T-helper 2 cell treated with Interferon-gamma antibody and Interleukin-4, amounts not matched to agents 100 ng/mL and 5 ng/mL, for 36 hours (primary cell): ENCODE measurements around the gene HBG2. TPM values are rescaled to one million over a fixed set of nuclear protein-coding genes. Genes with fewer than 3 reads are reported as not detected.
"Not testable (repeated sequence)": the region's sequence is repeated elsewhere in the genome, so short reads cannot be mapped to it uniquely, and the experiment has no call there.

Experiments used
- intact Hi-C: fragments of 100-400 bp; cut with micrococcal nuclease; formaldehyde crosslinking; loops from one replicate; pipeline ENCODE4 v1.15.1; 2023
- total RNA-seq: library from RNA; stranded (reverse); gene quantifications from 2 replicates; pipeline ENCODE4 v1.2.3, GENCODE V29; 2022

HBG2 gene
- total RNA-seq, 1 donor from 2014 or later = not detected

GRCh38 chr11:5282628-5283027, 28.0 kb upstream of the HBG2 start:
- intact Hi-C loops = no loop called here

GRCh38 chr11:5281596-5281995, 27.0 kb upstream of the HBG2 start:
- intact Hi-C loops = no loop called here

GRCh38 chr11:5280582-5281102, 26.1 kb upstream of the HBG2 start:
- intact Hi-C loops = no loop called here

- intact Hi-C loops = no loop called here
Measured at GRCh38 chr11:5279471-5280090, 25.0 kb upstream of the HBG2 start.

GRCh38 chr11:5277807-5278382, 23.3 kb upstream of the HBG2 start:
- intact Hi-C loops = no loop called here

- intact Hi-C loops = no loop called here
Measured at GRCh38 chr11:5276697-5277096, 22.1 kb upstream of the HBG2 start.

GRCh38 chr11:5275369-5276110, 21.0 kb upstream of the HBG2 start:
- intact Hi-C loops = no loop called here

GRCh38 chr11:5274395-5274794, 19.8 kb upstream of the HBG2 start:
- intact Hi-C loops = no loop called here

GRCh38 chr11:5272395-5273017, 17.9 kb upstream of the HBG2 start:
- intact Hi-C loops = no loop called here

- intact Hi-C loops = no loop called here
Measured at GRCh38 chr11:5269715-5270147, 15.2 kb upstream of the HBG2 start, which contains the start of gene HBE1. Gene HBE1, minus strand, starts transcription at chr11:5269945. Its CDS starts 55 bp downstream, at chr11:5269890.

- intact Hi-C loops = no loop called here
Measured at GRCh38 chr11:5267033-5267563, 12.5 kb upstream of the HBG2 start.

- intact Hi-C loops = no loop called here
Measured at GRCh38 chr11:5266609-5267008, 12.0 kb upstream of the HBG2 start.

GRCh38 chr11:5265832-5266231, 11.3 kb upstream of the HBG2 start:
- intact Hi-C loops = no loop called here

GRCh38 chr11:5258543-5259262, 4.1 kb upstream of the HBG2 start:
- intact Hi-C loops = no loop called here

- intact Hi-C loops = no loop called here
Measured at GRCh38 chr11:5257296-5257695, 2.7 kb upstream of the HBG2 start.

- intact Hi-C loops = not testable (repeated sequence)
Measured at GRCh38 chr11:5254023-5254422, 558 bp downstream of the HBG2 start.

GRCh38 chr11:5253440-5253839, 1.1 kb downstream of the HBG2 start:
- intact Hi-C loops = not testable (repeated sequence)

- intact Hi-C loops = no loop called here
Measured at GRCh38 chr11:5252919-5253265, 1.7 kb downstream of the HBG2 start.

GRCh38 chr11:5252192-5252918, 2.2 kb downstream of the HBG2 start:
- intact Hi-C loops = no loop called here

- intact Hi-C loops = no loop called here
Measured at GRCh38 chr11:5251746-5252145, 2.8 kb downstream of the HBG2 start.
